NAMALWA (cell line): Measurements from ENCODE around the gene LRRN3.
A peak's percentile ranks its signal among the peaks of the same experiment; 100 is the strongest.

Source experiments
- DNase-seq: peaks from one replicate; pipeline ENCODE4 v3.0.0-alpha.2; 2015; ENCODE audit warnings: low spot score

Gene LRRN3

GRCh38 chr7:111107579-111107978, 16.7 kb downstream of the LRRN3 start:
- DNase-seq, result no peak

GRCh38 chr7:111108000-111108399, 17.1 kb downstream of the LRRN3 start:
- no peak for DNase-seq

GRCh38 chr7:111108496-111108895, 17.6 kb downstream of the LRRN3 start:
- DNase-seq, result no peak

- DNase-seq, result no peak
Measured at GRCh38 chr7:111112439-111112838, 21.5 kb downstream of the LRRN3 start.

GRCh38 chr7:111113263-111114017, 22.5 kb downstream of the LRRN3 start:
- DNase-seq, result no peak

- DNase-seq, result no peak
Measured at GRCh38 chr7:111115966-111116365, 25.0 kb downstream of the LRRN3 start.

- no peak for DNase-seq
Measured at GRCh38 chr7:111126987-111127386, 36.1 kb downstream of the LRRN3 start.

- no peak for DNase-seq
Measured at GRCh38 chr7:111129435-111129834, 38.5 kb downstream of the LRRN3 start.

GRCh38 chr7:111132833-111133232, 41.9 kb downstream of the LRRN3 start:
- no peak for DNase-seq

- DNase-seq, result no peak
Measured at GRCh38 chr7:111137296-111138192, 46.6 kb downstream of the LRRN3 start.

GRCh38 chr7:111138193-111138569, 47.3 kb downstream of the LRRN3 start:
- peak; percentile 55 for DNase-seq

- DNase-seq, result no peak
Measured at GRCh38 chr7:111138586-111138985, 47.7 kb downstream of the LRRN3 start.

GRCh38 chr7:111140091-111140865, 49.4 kb downstream of the LRRN3 start:
- no peak for DNase-seq

- DNase-seq, result no peak
Measured at GRCh38 chr7:111145472-111145871, 54.5 kb downstream of the LRRN3 start.

- no peak for DNase-seq
Measured at GRCh38 chr7:111146136-111146535, 55.2 kb downstream of the LRRN3 start.

GRCh38 chr7:111147708-111148533, 57.0 kb downstream of the LRRN3 start:
- no peak for DNase-seq

GRCh38 chr7:111150709-111151108, 59.8 kb downstream of the LRRN3 start:
- no peak for DNase-seq

- no peak for DNase-seq
Measured at GRCh38 chr7:111159426-111159825, 68.5 kb downstream of the LRRN3 start.

GRCh38 chr7:111160297-111160696, 69.4 kb downstream of the LRRN3 start:
- DNase-seq, result no peak

- DNase-seq, result no peak
Measured at GRCh38 chr7:111162692-111163091, 71.8 kb downstream of the LRRN3 start.

- DNase-seq, result no peak
Measured at GRCh38 chr7:111164442-111164841, 73.5 kb downstream of the LRRN3 start.

GRCh38 chr7:111168182-111168581, 77.3 kb downstream of the LRRN3 start:
- no peak for DNase-seq
